HG03175 (cell line): ENCODE results near the gene SDS.

Experiments
- ATAC-seq: cut with Tn5 transposase; IDR thresholded peaks from one replicate; pipeline ENCODE4 v1.9.1; 2021; ENCODE audit warnings: mild to moderate bottlenecking, moderate library complexity; ENCODE audit not compliant: unreplicated experiment

SDS gene, protein sequence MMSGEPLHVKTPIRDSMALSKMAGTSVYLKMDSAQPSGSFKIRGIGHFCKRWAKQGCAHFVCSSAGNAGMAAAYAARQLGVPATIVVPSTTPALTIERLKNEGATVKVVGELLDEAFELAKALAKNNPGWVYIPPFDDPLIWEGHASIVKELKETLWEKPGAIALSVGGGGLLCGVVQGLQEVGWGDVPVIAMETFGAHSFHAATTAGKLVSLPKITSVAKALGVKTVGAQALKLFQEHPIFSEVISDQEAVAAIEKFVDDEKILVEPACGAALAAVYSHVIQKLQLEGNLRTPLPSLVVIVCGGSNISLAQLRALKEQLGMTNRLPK

DNA sequence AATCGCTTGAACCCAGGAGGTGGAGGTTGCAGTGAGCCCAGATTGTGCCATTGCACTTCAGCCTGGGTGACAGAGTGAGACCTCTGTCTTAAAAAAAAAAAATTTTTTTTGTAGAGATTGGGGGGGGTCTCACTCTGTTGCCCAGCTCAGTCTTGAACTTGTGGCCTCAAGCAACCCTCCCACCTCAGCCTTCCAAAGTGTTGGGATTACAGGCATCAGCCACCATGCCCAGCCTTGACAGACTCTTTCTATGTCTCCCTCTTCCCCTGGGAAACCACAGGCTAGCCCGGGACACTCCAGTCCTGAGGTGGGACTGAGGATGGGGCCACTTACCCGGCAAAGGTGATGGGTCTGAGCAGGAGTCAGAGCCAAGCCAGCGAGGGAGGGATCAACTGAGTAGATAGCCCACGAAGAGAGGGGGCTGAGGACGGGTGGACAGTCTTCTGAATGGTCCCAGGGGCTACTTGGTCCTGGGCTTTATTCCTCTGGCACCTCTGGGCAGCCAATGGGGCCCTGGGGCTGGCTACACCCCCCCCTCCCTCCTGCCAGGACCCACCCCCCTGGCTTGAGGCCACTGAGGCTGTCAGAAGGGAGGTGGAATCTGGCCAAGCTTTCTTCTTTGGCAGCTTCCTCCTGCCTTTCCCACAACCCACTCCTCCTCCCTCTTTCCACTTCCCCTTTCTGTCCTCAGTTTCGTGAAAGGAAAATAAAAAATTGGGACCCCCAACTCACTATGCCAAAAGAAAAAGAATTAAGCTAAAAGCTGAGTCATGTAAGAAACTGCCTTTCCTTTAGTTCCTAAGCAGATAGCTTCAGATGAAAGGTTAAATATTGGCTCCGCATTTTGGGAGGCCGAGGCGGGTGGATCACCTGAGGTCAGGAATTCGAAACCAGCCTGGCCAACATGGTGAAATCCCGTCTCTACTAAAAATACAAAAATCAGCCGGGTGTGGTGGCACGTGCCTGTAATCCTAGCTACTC, at the start of gene SDS:
SDS (minus strand) TSS at position 453 of the 981 bp plus-strand sequence. CDS start 4,179 bp downstream, outside the sequence.
- ATAC-seq: no peak

DNA sequence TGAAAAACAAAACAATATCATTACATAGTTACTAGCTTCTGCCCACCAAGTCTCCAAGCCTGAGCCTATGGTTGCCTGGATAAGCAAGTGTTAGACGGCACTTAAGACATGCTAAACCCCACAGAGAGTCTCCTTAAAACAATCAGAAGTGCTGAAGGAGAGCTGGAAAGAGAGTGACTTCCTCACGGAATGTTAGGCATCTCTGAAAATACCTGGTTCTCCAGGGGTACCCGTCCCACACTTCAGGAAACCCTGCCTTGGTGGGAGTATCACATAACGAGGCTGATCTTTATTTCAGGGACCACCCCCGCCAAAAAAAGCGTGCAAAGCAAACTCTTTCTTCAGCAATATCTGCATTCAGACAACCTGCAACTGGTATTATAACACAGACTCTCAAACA, 49.6 kb upstream of the SDS start:
- no peak for ATAC-seq

DNA sequence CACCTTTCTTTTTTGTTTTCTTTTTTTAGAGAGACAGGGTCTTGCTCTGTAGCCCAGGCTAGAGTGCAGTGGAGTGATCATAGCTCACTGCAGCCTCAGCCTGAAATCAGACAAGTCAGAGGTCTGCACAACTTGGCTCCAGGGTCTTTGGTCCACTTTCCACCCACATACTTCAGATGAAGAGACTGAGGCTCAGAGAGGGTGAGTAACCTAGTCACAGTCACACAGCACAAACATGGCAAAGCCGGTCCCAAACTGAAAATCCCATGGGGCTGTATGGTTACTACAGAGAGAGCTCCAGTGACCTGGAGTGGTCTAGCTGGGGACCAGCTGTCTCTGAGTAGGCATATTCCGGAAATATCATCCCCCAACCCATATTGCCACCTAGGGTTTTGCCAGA, 48.8 kb upstream of the SDS start:
- ATAC-seq: no peak

DNA sequence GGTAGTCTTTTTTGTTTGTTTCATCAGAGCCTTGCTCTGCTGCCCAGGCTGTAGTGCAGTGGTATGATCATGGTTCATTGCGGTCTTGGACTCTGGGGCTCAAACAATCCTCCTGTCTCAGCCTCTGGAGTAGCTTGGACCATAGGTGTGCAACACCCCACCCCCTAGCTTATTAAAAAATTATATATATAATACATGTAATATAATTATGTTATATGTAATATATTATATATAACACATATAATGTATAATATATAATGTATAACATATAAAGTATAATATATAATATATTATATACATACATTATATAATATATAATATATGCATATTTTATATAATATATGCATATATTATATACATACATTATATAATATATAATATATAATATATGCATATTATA, 46.2 kb upstream of the SDS start:
- ATAC-seq: no peak

DNA sequence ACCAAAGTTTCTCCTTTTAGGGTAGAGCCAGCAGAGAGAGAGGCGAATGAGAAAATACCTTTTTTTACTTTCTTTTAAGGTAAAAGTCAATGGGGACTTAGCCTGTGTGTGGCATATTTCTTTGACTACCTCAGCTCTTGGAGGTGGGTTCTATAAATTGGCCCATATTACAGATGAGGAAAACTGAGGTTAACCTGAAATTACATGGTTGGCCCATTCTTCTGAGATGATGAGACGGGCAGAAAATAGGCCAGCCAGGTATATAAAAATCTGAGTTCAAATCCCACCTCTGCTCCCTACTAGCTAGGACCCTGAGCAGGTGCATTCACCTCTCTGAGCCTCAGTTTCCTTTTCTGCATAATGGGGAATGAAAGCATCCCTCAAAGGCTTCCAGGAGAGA, 45.6 kb upstream of the SDS start:
- no peak for ATAC-seq

DNA sequence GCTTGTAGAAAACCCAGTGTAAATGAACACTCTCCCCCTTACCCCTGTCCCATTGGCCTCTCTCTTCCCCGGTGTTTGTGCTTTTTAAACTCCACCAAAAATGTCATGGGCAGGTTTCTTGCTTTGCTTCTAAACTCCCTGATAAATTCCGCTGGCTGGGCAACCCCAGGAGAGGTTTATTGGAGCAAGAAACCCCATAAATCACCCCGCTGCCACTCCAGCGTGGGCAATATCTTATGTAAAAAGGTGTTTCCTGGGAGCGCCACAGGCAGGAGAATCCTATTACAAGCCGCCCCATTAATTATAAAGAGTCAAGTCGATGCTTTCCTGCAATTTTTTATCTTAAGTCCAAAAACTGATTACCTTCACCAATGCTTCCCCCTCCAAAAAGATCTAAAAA, 45.2 kb upstream of the SDS start:
- ATAC-seq: no peak

DNA sequence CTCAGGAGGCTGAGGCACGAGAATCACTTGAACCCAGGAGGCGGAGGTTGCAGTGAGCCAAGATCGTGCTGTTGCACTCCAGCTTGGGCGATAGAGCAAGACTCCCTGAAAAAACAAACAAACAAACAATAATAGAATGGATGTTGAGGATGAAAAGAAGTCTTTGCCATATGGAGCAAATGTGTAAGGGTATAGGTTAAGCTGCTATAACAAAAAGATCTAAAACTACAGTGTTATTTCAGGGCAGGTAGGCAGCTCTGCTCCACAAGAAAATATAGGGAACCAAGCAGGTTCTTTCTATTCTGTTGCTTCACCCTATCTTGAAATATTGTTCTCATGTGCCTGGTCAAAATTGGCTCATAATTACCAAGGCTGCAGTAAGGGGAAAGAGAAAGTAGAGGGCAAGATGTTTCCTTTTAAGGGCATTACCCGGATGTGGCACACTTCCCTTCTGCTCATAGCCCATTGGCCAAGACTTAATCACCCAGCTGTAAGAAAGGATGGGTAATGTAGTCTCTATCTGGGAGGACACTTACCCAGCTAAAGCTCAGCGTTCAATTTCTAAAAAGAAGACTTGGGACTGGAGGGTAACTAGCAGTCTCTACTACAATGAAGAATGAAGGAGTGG, 42.0 kb upstream of the SDS start:
- ATAC-seq: no peak

DNA sequence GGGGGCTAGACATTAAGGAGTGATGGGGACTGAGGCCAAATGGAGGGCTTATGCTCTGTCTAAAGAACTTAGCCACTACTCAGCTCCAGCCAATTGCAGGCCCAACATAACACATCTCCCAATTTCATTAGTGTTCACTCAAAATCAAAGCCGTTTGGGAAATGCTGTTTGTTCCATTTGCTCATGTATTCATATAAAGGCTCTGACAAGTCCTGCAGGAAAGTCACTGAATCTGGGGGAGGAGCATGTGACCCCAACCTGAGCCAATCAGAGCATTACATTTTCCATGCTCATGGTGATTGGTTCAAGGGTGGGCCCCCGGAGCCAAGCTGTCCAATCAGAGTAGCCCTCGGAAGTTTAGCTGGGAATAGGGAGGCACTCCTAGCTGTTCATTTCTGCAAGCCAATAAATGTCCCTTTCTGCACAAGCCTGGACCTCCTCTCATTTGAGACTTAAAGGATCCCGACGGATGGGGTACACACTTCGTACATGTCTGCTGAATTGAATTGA, 39.4 kb upstream of the SDS start:
- no peak for ATAC-seq

DNA sequence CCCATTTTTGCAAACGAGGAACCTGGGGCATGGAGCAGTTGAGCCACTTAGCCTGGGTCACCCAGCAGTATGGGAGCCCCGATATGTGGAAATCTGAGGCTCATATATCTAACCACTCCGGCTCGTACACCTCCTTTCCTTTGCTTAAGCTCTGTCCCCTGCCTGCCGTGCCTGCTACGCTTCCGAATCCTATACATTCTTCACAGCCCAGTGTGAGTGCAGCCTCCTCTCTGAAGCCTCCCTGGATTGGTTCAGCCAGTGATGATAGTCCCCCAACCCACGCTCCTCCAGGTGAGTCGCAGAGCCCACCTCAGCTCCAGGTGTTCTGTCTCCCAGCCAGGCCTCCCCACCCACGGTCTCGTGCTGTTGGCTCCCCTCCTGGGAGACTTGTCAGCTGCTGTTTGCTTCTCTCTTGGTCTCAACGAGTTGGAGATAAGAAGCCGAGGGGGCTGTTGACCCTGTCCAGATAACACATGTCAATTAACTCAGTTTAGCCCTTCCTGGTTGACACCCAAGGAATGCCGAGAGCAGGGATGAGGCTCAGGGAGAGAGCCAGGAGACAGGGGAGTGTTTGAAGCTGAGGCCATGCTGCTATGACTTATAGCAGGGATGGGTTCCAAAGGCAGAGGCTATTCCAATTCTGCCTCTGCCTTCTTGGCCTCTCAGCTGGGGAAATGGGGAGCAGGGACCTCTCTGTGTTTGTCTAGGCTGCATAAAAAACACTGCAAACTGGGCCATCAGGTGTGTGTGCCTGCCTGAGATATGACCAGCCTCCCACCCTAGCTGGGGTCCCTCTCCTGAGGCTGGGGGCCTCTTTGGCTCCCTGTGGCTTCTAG, 37.5 kb upstream of the SDS start:
- ATAC-seq: no peak

DNA sequence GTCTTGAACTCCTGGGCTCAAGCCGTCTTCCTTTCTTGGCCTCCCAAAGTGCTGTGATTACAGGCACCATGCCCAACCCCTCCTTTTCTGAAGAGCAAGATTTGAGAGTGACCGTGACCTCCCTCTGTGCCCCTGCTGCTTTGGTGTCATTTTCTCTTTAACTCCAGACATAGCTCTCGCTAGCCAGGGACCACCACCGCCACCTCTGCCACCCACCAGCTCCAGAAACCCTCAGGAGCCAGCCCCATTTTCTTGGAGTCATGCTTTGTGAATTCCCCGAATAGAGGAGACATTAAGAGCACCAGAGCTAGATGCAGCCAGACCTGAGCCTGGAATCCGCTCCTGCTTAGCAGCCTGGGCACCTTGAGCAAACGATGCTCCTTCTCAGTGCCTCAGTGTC, 36.6 kb upstream of the SDS start:
- no peak for ATAC-seq

DNA sequence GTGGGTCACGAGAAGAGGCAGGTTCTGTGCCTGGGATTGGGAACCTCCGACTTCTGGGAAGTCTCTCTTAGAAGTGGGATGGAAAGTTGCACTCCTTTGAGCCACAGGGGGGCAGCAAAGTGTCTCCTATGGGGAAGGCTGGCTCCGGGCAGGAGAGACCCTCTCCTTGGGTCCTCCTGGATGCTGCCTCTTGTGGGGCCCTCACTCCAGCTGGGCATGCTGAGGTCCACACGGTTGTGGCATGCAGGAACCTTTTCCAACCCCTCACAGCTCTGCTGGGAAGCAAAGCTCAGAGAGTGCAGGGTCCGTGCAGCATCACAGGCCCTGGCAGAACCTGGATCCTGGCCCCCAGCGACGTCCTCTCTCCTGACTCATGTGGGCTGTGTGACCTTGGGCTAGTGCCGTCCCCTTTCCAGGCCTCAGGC, 35.9 kb upstream of the SDS start:
- ATAC-seq: no peak

DNA sequence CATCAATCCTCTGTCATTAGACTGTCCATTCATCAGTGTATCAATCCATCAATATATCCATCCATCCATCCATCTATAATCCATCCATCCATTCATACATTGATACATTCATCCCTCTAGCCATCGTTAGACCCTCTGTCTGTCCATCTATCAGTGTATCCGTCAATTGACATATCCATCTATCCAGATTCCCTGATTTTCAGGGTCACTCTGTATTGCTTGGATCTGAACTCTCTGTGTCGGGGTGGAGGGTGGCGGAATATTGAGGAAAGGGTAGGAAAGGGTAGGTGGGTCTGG, 35.6 kb upstream of the SDS start:
- no peak for ATAC-seq

DNA sequence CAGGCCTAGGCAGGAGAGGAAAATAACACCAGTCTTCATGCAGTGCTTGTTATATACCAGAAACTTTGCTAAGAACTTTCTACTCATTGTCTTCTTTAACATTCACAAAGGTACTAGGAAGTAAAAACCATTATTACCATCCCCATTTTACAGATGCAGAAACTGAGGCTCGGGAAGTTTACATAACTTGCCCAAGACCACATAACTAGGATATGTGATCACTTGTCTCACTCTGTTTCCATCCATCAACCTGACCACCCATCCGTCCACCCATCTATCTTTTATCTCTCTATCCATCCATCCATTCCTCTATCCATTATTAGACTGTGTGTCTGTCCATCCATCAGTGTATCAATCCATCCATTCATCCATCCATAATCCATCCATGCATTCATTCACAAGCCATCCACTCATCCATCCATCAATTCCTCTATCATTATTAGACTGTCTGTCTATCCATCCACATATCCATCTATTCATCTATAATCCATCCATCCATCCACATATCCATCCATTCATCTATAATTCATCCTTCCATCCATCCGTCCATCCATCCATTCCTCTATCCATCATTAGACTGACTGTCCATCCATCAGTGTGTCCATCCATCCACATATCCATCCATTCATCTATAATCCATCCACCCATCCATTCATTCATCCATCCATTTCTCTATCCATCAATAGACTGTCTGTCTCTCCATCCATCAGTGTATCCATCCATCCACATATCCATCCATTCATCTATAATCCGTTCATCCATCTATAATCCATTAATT, 35.0 kb upstream of the SDS start:
- ATAC-seq: no peak

DNA sequence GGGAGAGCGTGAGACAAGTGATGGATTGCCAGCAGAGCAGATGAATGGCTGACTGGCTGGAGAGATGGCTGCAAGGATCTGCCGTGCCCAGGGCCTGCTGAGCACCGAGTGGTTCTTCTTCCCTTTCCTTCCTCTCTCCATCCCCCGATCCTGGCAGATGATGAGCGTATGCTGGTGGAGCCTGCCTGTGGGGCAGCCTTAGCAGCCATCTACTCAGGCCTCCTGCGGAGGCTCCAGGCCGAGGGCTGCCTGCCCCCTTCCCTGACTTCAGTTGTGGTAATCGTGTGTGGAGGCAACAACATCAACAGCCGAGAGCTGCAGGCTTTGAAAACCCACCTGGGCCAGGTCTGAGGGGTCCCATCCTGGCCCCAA, 34.0 kb upstream of the SDS start:
- ATAC-seq: no peak

DNA sequence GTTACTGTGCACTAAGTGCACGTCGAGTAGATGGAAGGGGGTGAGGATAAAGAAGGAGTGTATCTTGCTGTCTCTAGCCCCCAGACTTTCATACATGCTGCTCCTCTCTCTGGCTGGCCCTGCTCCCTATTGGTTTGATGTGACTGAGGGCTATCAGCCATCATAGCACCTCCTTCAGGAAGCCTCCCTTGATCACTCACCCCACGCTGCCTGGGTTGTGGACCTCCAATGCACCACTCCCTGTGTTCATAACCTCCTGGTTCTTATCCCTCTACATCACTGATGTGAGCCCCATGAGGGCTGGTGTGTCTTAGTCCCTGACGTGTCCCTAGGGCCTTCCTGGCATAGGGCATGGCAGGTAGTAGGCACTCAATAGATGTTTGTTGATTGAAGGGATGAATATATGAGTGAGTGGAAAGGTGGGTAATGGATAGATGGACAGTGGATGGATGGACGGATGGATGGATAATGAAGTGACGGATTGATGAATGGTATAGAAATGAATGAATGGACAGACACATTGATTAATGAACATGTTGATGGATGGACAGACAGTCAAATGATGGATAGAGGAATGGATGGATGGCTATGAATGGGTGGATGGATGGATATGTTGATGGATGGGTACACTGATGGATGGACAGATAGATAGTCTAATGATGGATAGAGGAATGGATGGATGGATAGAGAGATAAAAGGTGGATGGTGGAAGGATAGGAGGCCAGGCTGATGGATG, 33.5 kb upstream of the SDS start:
- no peak for ATAC-seq

DNA sequence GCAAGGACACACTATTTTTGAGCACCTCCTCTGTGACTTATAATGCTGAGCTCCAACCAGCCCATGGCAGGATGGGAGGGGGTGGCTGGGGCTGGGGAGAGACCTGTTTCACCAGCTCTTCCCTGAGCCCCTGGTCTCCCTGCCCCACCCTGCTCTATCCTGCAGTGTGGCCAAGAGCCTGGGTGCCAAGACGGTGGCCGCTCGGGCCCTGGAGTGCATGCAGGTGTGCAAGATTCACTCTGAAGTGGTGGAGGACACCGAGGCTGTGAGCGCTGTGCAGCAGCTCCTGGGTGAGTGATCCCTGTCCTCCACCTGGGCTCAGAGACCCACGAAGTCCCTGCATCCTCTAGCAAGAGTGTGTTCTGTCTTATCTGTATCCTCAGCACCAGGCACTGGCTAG, 32.9 kb upstream of the SDS start:
- ATAC-seq: no peak

DNA sequence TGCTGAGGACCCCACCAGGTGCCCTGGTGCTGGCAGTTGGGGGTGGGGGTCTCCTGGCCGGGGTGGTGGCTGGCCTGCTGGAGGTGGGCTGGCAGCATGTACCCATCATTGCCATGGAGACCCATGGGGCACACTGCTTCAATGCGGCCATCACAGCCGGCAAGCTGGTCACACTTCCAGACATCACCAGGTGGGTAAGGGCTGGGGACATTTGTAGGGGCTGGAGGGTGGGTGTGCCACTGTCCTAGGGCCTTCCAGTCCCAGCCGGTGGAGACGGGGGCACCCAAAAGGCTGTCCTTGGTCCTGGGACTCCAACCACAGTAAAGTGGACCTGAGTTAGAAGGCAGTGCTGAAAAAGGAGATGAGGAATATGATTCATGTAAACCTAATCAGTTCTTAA, 31.7 kb upstream of the SDS start:
- ATAC-seq: no peak

DNA sequence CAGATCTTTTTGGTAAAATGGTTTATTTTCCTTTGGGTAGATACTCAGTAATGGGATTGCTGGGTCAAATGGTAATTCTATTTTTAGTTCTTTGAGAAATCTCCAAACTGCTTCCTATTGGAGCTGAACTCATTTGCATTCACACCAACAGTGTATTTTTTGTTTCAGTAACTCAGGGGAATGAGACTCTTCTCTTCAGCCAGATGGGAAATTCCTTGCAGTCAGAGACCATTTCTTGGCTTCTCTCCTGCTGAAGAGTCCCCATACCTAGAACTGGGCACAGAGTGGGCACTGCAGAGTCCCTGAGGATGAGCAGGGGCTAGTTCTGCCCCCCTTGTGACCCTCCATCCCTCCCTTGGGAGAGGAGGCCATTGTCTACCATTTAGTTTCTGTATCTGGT, 29.3 kb upstream of the SDS start:
- ATAC-seq: no peak

DNA sequence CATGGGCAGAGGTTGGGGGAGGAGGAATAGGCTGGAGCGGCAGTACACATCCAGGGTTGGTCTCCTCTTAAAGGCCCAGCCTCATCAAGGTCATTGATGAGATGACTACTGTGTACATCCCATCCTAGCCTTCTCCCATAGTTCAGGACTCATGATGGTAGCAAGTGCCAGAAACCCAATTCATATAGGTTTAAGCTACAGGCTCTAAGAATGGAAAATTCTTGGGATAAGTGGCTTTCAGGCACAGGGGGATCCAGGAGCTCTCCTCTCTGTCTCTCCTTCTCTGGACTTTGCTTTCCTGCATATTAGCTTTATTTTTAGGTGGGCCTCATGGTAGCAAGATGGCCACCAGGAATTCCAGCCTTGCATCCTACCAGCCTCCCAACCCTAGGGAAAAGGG, 24.8 kb upstream of the SDS start:
- no peak for ATAC-seq
